Chondrocyte (in vitro differentiated cells): Measurements from ENCODE around the gene FKBP8. TPM values are rescaled to one million over a fixed set of nuclear protein-coding genes. Genes with fewer than 3 reads are reported as not detected.

Experiments used
- DNase-seq: peaks from one replicate; pipeline ENCODE4 v3.0.0; 2021; ENCODE audit warnings: mixed read lengths, low spot score
- H3K27ac Mint-ChIP-seq: one replicate; pipeline ENCODE4 v1.8.0; 2021; ENCODE audit warnings: mild to moderate bottlenecking, moderate library complexity, mixed read lengths; ENCODE audit not compliant: unreplicated experiment
- H3K27me3 Mint-ChIP-seq: 2 replicates; pipeline ENCODE4 v1.8.0; 2021; ENCODE audit warnings: low read depth, mixed read lengths
- H3K36me3 Mint-ChIP-seq: 2 replicates; pipeline ENCODE4 v1.8.0; 2021; ENCODE audit warnings: low read depth, mixed read lengths
- H3K4me1 Mint-ChIP-seq: 2 replicates; pipeline ENCODE4 v1.8.0; 2021; ENCODE audit warnings: low read depth, mild to moderate bottlenecking, mixed read lengths
- H3K4me3 Mint-ChIP-seq: one replicate; pipeline ENCODE4 v1.8.0; 2021; ENCODE audit warnings: mild to moderate bottlenecking, moderate library complexity, mixed read lengths; ENCODE audit not compliant: unreplicated experiment
- H3K9me3 Mint-ChIP-seq: 2 replicates; pipeline ENCODE4 v1.8.0; 2021; ENCODE audit warnings: low read depth, mixed read lengths
- total RNA-seq: library from RNA; stranded (reverse); gene quantifications from 3 replicates; pipeline ENCODE4 v1.2.1, GENCODE V29; 2021
- TF ChIP-seq, protein P1 (sequence below): fragments of 200-600 bp; sonication (generic); IDR thresholded peaks from 2 replicates; pipeline ENCODE4 v1.5.0; 2021; ENCODE audit warnings: antibody characterized with exemption, mild to moderate bottlenecking, moderate library complexity

Gene FKBP8
- total RNA-seq, 1 donor from 2014 or later, result 190 TPM

DNA sequence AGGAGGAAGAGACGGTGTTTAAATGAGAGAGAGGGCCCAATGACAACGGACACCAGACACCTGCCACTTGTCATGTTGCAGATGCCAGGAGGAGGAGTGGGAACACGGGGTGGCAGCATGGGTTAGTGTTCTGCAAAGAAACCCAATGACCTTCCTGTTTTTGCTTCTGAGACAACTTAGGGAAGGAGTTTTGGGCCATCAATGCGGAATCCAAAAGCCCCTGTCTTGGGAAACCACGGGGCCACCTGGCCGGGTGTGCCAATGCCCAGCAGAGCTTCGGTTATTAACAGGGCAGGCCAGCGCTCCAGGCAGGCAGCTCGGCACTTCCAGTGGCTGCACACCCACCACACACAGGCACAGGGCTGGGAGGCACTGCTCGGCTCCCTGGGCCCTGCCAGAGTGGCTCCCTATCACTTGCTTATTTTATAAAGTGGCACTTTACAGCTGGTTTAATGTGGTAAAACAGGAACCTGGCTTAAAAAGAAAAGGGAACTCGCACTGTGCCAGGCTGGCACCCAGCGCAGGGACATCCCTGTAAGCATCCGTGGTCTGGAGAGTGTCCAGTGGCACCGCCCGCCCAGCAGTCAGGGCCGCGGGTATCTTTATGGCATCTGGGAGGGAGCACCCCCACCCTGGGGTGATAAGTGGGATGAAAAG is 40.6 kb downstream of the FKBP8 start:
- TF ChIP-seq, protein P1, sequence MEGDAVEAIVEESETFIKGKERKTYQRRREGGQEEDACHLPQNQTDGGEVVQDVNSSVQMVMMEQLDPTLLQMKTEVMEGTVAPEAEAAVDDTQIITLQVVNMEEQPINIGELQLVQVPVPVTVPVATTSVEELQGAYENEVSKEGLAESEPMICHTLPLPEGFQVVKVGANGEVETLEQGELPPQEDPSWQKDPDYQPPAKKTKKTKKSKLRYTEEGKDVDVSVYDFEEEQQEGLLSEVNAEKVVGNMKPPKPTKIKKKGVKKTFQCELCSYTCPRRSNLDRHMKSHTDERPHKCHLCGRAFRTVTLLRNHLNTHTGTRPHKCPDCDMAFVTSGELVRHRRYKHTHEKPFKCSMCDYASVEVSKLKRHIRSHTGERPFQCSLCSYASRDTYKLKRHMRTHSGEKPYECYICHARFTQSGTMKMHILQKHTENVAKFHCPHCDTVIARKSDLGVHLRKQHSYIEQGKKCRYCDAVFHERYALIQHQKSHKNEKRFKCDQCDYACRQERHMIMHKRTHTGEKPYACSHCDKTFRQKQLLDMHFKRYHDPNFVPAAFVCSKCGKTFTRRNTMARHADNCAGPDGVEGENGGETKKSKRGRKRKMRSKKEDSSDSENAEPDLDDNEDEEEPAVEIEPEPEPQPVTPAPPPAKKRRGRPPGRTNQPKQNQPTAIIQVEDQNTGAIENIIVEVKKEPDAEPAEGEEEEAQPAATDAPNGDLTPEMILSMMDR, result no peak
- Mint-ChIP-seq H3K27ac (no peak overlapping the region), H3K27me3 (no peaks in the 10 kb centered on the region), H3K4me3 (peak overlapping the region; percentile 10), H3K9me3 (no peaks in the 10 kb centered on the region), H3K4me1 (peaks cover 64% of the 10 kb centered on the region), H3K36me3 (no peaks in the 10 kb centered on the region)
- no peak for DNase-seq

DNA sequence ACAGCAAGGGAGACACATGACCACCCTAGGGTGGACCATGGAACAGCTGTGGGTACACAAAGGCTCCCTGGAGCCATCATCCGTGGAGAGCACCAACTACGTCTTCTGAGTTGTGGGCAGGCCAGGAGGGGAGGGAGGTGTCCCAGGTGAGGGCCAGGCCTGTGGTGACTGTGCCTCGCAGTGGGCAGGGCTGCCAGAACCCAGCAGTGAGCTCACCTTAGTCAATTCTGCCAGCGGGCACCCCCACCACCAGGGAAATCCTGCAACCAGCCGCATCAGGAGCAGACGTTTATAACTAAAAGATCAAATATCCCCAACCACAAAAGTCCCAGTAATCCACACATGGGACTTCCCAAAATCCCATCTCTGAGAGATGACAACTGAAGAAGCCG is 41.1 kb downstream of the FKBP8 start:
- Mint-ChIP-seq H3K9me3 (no peaks in the 10 kb centered on the region), H3K27ac (no peak overlapping the region), H3K36me3 (no peaks in the 10 kb centered on the region), H3K4me3 (no peak overlapping the region), H3K27me3 (no peaks in the 10 kb centered on the region), H3K4me1 (peaks cover 59% of the 10 kb centered on the region)
- TF ChIP-seq, protein P1, result no peak
- no peak for DNase-seq

DNA sequence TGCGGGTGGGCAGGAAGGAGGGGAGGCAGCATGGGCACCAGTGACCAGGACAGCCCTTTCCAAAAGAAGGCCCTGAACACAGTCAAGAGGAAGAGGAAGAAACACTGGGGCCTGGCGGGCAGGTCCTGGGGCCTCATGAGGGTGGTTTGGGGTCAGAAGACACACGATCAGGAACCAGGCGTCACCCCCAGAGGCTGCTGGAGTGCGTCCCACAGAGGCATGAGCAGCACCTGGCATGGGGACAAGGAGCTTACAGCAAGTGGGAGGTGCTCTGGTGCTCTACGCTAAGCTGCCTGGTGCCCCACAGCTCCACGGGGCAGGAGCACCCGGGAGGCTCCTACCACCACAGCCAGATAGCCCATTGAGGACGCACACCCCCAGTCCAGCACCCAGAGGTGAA is 41.5 kb downstream of the FKBP8 start:
- H3K4me1 Mint-ChIP-seq, result peaks cover 59% of the 10 kb centered on the region
- TF ChIP-seq, protein P1, result no peak

DNA sequence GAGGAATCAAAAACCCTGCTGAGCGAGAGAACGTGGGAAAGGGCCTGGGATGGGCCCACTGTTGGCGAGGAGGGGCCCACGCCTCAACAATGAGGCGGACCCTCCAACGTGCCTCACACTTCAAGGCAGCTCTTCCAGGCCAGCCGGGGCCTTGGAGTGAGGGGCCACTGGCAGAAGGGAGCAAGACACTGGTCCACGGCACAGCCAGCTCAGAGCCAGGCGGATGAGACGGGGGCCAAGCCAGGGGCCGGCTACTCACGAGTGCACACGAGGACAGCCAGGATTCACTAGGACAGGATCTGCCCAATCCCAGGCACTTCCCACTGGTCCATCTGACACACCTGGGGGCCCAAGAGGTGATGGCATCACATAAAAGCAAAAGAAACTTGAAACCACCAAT is 42.0 kb downstream of the FKBP8 start:
- Mint-ChIP-seq H3K9me3 (no peaks in the 10 kb centered on the region), H3K27me3 (no peaks in the 10 kb centered on the region), H3K36me3 (no peaks in the 10 kb centered on the region), H3K4me3 (no peak overlapping the region), H3K27ac (no peak overlapping the region), H3K4me1 (peaks cover 59% of the 10 kb centered on the region)
- TF ChIP-seq, protein P1, result no peak
- DNase-seq, result no peak

More for the DNA sequence above, 41.5 kb downstream of the FKBP8 start:
- DNase-seq, result no peak
- no peak overlapping the region for H3K27ac Mint-ChIP-seq
- H3K36me3 Mint-ChIP-seq, result no peaks in the 10 kb centered on the region
- no peaks in the 10 kb centered on the region for H3K27me3 Mint-ChIP-seq
- no peaks in the 10 kb centered on the region for H3K9me3 Mint-ChIP-seq
- H3K4me3 Mint-ChIP-seq, result no peak overlapping the region

DNA sequence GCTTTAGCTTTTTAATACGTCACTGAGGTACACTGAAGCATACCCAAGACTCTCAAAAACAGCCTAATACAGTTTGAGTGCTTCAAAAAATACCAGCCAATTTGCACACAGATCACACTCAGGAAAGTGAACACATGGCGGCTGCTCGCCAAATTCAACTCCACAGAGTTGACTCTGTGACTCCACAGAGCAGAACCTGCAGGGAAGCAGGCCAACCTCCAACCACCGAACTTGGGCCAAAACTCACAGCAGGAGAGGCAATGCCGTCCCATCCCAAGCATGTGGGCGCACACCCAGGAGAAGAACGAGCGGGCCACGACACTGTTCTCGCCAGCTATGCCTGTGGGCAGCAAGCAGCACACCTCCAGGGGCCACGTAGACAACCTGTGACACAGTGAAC is 42.6 kb downstream of the FKBP8 start:
- DNase-seq, result no peak
- peaks cover 63% of the 10 kb centered on the region for H3K4me1 Mint-ChIP-seq
- TF ChIP-seq, protein P1, result no peak

More for the DNA sequence above, 42.6 kb downstream of the FKBP8 start:
- Mint-ChIP-seq H3K4me3 (no peak overlapping the region), H3K36me3 (no peaks in the 10 kb centered on the region), H3K27ac (peak overlapping the region; percentile 51), H3K27me3 (no peaks in the 10 kb centered on the region), H3K9me3 (no peaks in the 10 kb centered on the region)
